ENCODE measurements around the gene MYO5A. TPM values are rescaled to one million over a fixed set of nuclear protein-coding genes. Genes with fewer than 3 reads are reported as not detected.

Gene MYO5A
- polyA plus RNA-seq, 3 donors: 6.9 to 33.5 (median 16.6) TPM

GRCh38 chr15:52557274-52557641 is 28.6 kb upstream of the MYO5A start:
- H3K79me2 ChIP-seq (ENCODE audit: insufficient read depth, low read length): peaks cover 98% of the 10 kb centered on the region
- H3K4me3 ChIP-seq (replicated peaks in 1 of 3; ENCODE audit: low read depth in 2 of 3, low read length in 3 of 3): no peak overlapping the region
- Mint-ChIP-seq H3K9me3 (no peaks in the 10 kb centered on the region), H3K4me1 (peaks cover 45% of the 10 kb centered on the region), H3K27ac (peak overlapping the region in 4 of 7 donors; percentile 5 to 43 (median 21)), H3K4me3 (no peak overlapping the region), H3K36me3 (peaks cover 23 to 35% of the 10 kb centered on the region in 2 donors), H3K27me3 (ENCODE audit: low read depth in 3 of 3) (no peaks in the 10 kb centered on the region)
- H4K20me1 ChIP-seq (ENCODE audit: insufficient read depth, low read length): peaks cover 49% of the 10 kb centered on the region
- H3K4me2 ChIP-seq (replicated peaks; ENCODE audit: extremely low read depth, low read length, poor library complexity, severe bottlenecking): no peak overlapping the region
- DNase-seq: no peak
- peaks cover 18 to 45% of the 10 kb centered on the region in 2 donors for H3K36me3 ChIP-seq (replicated peaks in 1 of 2; ENCODE audit: control insufficient read depth in 1 of 2, insufficient read depth in 2 of 2, low read length in 2 of 2)
- no peak overlapping the region for H3K9ac ChIP-seq (ENCODE audit: insufficient read depth, low read length, poor library complexity, severe bottlenecking)
- H3K9me3 ChIP-seq (replicated peaks in 1 of 2; ENCODE audit: control insufficient read depth in 1 of 2, insufficient read depth in 1 of 2, low read length in 2 of 2): no peaks in the 10 kb centered on the region
- H3K27ac ChIP-seq (ENCODE audit: low read depth in 1 of 2, low read length in 2 of 2): peak overlapping the region in 1 of 2 donors; percentile 60
- H3K27me3 ChIP-seq (ENCODE audit: control insufficient read depth in 2 of 2, insufficient read depth in 2 of 2, low read length in 2 of 2): no peaks in the 10 kb centered on the region
- intact Hi-C loops (cut with micrococcal nuclease): no loop called here
- TF ChIP-seq, protein P1, sequence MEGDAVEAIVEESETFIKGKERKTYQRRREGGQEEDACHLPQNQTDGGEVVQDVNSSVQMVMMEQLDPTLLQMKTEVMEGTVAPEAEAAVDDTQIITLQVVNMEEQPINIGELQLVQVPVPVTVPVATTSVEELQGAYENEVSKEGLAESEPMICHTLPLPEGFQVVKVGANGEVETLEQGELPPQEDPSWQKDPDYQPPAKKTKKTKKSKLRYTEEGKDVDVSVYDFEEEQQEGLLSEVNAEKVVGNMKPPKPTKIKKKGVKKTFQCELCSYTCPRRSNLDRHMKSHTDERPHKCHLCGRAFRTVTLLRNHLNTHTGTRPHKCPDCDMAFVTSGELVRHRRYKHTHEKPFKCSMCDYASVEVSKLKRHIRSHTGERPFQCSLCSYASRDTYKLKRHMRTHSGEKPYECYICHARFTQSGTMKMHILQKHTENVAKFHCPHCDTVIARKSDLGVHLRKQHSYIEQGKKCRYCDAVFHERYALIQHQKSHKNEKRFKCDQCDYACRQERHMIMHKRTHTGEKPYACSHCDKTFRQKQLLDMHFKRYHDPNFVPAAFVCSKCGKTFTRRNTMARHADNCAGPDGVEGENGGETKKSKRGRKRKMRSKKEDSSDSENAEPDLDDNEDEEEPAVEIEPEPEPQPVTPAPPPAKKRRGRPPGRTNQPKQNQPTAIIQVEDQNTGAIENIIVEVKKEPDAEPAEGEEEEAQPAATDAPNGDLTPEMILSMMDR (IDR thresholded peaks at IDR 0.05): no peak
- no peak overlapping the region for H2AFZ ChIP-seq (ENCODE audit: insufficient read depth, low read depth, low read length, poor library complexity, severe bottlenecking)
- H3K4me1 ChIP-seq (ENCODE audit: control insufficient read depth in 1 of 2, insufficient read depth in 2 of 2, low read length in 2 of 2): peaks cover 27 to 29% of the 10 kb centered on the region in 2 donors

GRCh38 chr15:52556524-52557273 is 28.0 kb upstream of the MYO5A start:
- Histone ChIP-seq H3K27me3 (ENCODE audit: control insufficient read depth in 2 of 2, insufficient read depth in 2 of 2, low read length in 2 of 2) (no peaks in the 10 kb centered on the region), H3K4me1 (ENCODE audit: control insufficient read depth in 1 of 2, insufficient read depth in 2 of 2, low read length in 2 of 2) (peaks cover 33 to 35% of the 10 kb centered on the region in 2 donors), H3K79me2 (ENCODE audit: insufficient read depth, low read length) (peaks cover 95% of the 10 kb centered on the region), H4K20me1 (ENCODE audit: insufficient read depth, low read length) (peaks cover 43% of the 10 kb centered on the region), H3K4me3 (replicated peaks in 1 of 3; ENCODE audit: low read depth in 2 of 3, low read length in 3 of 3) (no peak overlapping the region), H3K9me3 (replicated peaks in 1 of 2; ENCODE audit: control insufficient read depth in 1 of 2, insufficient read depth in 1 of 2, low read length in 2 of 2) (no peaks in the 10 kb centered on the region), H3K36me3 (replicated peaks in 1 of 2; ENCODE audit: control insufficient read depth in 1 of 2, insufficient read depth in 2 of 2, low read length in 2 of 2) (peaks cover 18 to 45% of the 10 kb centered on the region in 2 donors), H3K9ac (ENCODE audit: insufficient read depth, low read length, poor library complexity, severe bottlenecking) (no peak overlapping the region), H2AFZ (ENCODE audit: insufficient read depth, low read depth, low read length, poor library complexity, severe bottlenecking) (no peak overlapping the region), H3K27ac (ENCODE audit: low read depth in 1 of 2, low read length in 2 of 2) (peak overlapping the region in 1 of 2 donors; percentile 60), H3K4me2 (replicated peaks; ENCODE audit: extremely low read depth, low read length, poor library complexity, severe bottlenecking) (no peak overlapping the region)
- peak in 2 of 3 donors; percentile 14 to 37 for DNase-seq
- Mint-ChIP-seq H3K4me3 (no peak overlapping the region), H3K27ac (peak overlapping the region in 6 of 7 donors; percentile 13 to 58 (median 30)), H3K9me3 (no peaks in the 10 kb centered on the region), H3K27me3 (ENCODE audit: low read depth in 3 of 3) (no peaks in the 10 kb centered on the region), H3K4me1 (peaks cover 51% of the 10 kb centered on the region), H3K36me3 (peaks cover 21 to 35% of the 10 kb centered on the region in 2 donors)
- WGBS (ENCODE audit: insufficient coverage): no CpG with 5 or more reads among the region's 3 CpGs
- TF ChIP-seq, protein P1 (IDR thresholded peaks at IDR 0.05): no peak
- intact Hi-C loops (cut with micrococcal nuclease): no loop called here
